BJ (cell line): ENCODE data around the gene GNB5. TPM values are rescaled to one million over a fixed set of nuclear protein-coding genes. Genes with fewer than 3 reads are reported as not detected.
"Not testable (repeated sequence)": the region's sequence is repeated elsewhere in the genome, so short reads cannot be mapped to it uniquely, and the experiment has no call there.

Experiments
- CTCF ChIA-PET: fragments of 350-600 bp; formaldehyde crosslinking; extraction: SDS; loops from one replicate; lab custom pipeline; 2021; ENCODE audit warnings: antibody characterized with exemption, inconsistent platforms; lab: Yijun Ruan, JAX
- POLR2A ChIA-PET: fragments of 300-600 bp; sonication (Branson Sonifier 250); formaldehyde crosslinking; extraction: SDS; loops from one replicate; lab custom pipeline; 2021; ENCODE audit warnings: antibody characterized with exemption; lab: Charles Lee
- DNase-seq: peaks from one replicate; pipeline ENCODE4 v3.0.0-alpha.2; 2011; ENCODE audit warnings: low read depth
- H3K27me3 ChIP-seq: 2 replicates; pipeline ENCODE4 v1.6.0; 2011; ENCODE audit warnings: low read length; ENCODE audit not compliant: control insufficient read depth, insufficient read depth
- H3K36me3 ChIP-seq: 2 replicates; pipeline ENCODE4 v1.5.1; 2011; ENCODE audit warnings: low read length; ENCODE audit not compliant: control insufficient read depth, insufficient read depth
- H3K4me3 ChIP-seq: 2 replicates; pipeline ENCODE4 v1.5.1; 2011; ENCODE audit warnings: low read depth, mild to moderate bottlenecking, control low read depth, low read length
- polyA plus RNA-seq: library from polyadenylated mRNA; depleted of rRNA; stranded (reverse); fragments of >200 nt; gene quantifications from 2 replicates; pipeline ENCODE4 v1.2.3, GENCODE V29; 2011
- TF ChIP-seq, protein P1 (sequence below): IDR thresholded peaks from 2 replicates; pipeline ENCODE4 v1.5.1; 2011; ENCODE audit warnings: low read depth, mild to moderate bottlenecking, control low read depth, inconsistent platforms, low read length, moderate library complexity; ENCODE audit not compliant: insufficient read depth

Gene GNB5
- polyA plus RNA-seq, 1 experiment, result 63.0 TPM

DNA sequence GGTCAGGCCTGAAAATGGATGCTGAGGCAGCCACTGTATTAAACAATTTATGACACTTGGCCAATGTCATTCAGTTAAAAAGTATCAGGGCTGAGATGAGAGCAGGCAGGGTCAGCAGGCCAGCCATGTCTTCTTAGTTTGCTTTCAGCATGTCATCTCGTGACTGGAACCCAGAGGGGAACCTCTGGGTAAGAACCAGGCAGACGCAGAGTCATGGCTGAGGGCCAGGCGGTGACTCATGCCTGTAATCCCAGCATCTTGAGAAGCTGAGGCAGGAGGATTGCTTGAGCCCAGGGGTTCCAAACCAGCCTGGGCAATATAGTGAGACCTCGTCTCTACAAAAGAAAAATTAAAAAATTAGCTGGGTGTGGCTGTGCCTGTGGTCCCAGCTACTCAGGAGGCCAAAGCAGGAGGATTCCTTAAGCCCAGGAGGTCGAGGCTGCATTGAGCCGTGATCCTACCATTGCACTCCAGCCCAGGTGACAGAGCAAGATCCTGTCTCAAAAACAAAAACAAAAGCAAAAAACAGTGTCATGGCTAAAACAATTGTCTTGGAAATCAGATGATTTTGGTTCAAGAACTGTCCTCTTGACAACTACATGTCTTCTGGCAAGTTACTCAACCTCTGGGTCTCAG, 90.3 kb downstream of the GNB5 start:
- peak; percentile 79 for DNase-seq
- CTCF ChIA-PET, result no interaction called here
- Histone ChIP-seq H3K36me3 (no peaks in the 10 kb centered on the region), H3K4me3 (no peak overlapping the region), H3K27me3 (no peaks in the 10 kb centered on the region)
- POLR2A ChIA-PET, result no interaction called here
- TF ChIP-seq, protein P1, sequence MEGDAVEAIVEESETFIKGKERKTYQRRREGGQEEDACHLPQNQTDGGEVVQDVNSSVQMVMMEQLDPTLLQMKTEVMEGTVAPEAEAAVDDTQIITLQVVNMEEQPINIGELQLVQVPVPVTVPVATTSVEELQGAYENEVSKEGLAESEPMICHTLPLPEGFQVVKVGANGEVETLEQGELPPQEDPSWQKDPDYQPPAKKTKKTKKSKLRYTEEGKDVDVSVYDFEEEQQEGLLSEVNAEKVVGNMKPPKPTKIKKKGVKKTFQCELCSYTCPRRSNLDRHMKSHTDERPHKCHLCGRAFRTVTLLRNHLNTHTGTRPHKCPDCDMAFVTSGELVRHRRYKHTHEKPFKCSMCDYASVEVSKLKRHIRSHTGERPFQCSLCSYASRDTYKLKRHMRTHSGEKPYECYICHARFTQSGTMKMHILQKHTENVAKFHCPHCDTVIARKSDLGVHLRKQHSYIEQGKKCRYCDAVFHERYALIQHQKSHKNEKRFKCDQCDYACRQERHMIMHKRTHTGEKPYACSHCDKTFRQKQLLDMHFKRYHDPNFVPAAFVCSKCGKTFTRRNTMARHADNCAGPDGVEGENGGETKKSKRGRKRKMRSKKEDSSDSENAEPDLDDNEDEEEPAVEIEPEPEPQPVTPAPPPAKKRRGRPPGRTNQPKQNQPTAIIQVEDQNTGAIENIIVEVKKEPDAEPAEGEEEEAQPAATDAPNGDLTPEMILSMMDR, result no peak

DNA sequence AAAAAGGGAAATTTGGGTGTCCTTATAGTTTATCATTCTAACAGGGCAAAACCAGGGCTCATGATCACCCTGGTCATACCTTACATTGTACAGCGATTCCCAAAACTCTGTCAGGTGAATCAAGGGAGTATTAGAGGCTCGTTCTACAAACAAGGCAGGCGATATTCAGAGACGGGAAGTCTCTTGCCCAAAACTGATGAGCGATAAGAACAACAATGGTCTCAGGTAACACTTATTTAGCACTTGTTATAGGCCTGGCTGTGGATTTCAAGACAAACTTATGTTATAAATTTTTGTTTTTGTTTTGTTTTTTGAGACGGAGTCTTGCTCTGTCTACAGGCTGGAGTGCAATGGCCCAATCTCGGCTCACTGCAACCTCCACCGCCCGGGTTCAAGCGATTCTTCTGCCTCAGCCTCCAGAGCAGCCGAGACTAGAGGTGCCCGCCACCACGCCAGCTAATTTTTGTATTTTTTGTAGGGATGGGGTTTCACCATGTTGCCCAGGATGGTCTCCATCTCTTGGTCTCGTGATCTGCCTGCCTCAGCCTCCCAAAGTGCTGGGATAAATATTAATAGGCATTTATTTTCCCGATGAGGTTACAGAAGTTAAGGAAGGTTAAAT, 91.4 kb downstream of the GNB5 start:
- DNase-seq, result no peak
- POLR2A ChIA-PET, result no interaction called here
- CTCF ChIA-PET, result interaction anchor here (0.5 to 1.0 kb wide), 4 partner anchors 21 to 162 kb away, joined by 3 to 4 read pairs (median 4); no protein-coding TSS in a partner anchor

DNA sequence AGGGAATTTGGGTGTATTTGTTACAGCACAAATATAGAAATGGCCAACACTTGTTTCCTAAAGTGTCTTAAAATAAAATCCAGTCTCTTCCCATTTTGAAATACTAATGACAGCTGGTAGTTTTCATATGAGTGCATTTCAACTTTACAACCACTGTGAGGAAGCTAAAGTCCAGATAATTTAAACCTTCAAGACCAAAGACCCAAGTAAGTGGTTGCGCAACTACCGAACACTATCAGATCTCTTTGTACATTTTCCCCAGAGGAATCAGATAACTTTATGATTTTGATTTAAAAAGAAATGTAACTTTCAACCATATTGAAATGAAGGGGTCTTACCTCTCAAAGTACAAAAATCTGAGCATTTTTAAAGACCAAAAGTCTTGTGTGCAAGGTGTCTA, 92.9 kb downstream of the GNB5 start:
- ChIA-PET CTCF (interaction anchor here (1.1 kb wide), 1 partner anchor 8 kb away, joined by 3 read pairs; no protein-coding TSS in a partner anchor), POLR2A (no interaction called here)
- no peaks in the 10 kb centered on the region for H3K27me3 ChIP-seq
- H3K36me3 ChIP-seq, result no peaks in the 10 kb centered on the region
- H3K4me3 ChIP-seq, result no peak overlapping the region
- DNase-seq, result no peak
- TF ChIP-seq, protein P1, result no peak

More for the DNA sequence above, 91.4 kb downstream of the GNB5 start:
- TF ChIP-seq, protein P1, result no peak
- Histone ChIP-seq H3K4me3 (no peak overlapping the region), H3K36me3 (no peaks in the 10 kb centered on the region), H3K27me3 (no peaks in the 10 kb centered on the region)

DNA sequence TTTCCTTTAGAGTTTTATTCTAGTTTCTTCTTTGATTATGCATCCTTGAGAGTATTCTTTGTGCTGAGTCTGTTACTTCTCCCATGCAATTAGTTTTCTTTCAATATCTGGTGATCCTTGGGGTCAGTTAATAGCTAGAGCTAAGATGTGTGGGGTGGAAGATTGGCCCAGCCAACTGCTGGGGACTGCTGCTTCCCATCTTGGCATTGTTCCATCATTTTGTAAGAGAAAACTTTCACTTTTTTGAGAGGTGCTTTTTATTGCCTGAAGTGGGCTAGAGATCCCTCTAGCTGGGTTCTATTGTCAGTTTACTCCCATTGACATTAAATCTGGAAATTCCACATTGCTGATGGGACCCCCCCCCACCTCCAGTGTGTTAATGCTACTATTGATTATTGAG, 94.0 kb downstream of the GNB5 start:
- H3K4me3 ChIP-seq, result no peak overlapping the region
- CTCF ChIA-PET, result interaction anchor here (1.0 to 1.1 kb wide), 2 partner anchors 9 to 44 kb away, joined by 3 read pairs; no protein-coding TSS in a partner anchor
- TF ChIP-seq, protein P1, result no peak
- H3K27me3 ChIP-seq, result no peaks in the 10 kb centered on the region
- no peak for DNase-seq
- no peaks in the 10 kb centered on the region for H3K36me3 ChIP-seq
- POLR2A ChIA-PET, result no interaction called here

DNA sequence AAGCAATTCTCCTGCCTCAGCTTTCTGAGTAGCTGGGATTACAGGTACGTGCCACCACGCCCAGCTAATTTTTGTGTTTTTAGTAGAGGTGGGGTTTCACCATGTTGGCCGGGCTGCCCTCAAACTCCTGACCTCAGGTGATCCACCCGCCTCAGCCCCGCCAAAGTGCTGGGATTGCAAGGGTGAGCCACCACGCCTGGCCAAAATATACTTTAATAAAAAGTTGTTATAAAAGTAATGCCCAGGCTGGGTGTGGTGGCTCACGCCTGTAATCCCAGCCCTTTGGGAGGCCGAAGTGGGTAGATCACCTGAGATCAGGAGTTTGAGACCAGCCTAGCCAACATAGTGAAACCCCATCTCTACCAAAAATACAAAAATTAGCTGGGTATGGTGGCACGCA, 94.7 kb downstream of the GNB5 start:
- CTCF ChIA-PET, H3K27me3 ChIP-seq, POLR2A ChIA-PET, DNase-seq, H3K4me3 ChIP-seq, H3K36me3 ChIP-seq: not testable (repeated sequence)
